ENCODE measurements around the gene PFKM.

PFKM gene

DNA sequence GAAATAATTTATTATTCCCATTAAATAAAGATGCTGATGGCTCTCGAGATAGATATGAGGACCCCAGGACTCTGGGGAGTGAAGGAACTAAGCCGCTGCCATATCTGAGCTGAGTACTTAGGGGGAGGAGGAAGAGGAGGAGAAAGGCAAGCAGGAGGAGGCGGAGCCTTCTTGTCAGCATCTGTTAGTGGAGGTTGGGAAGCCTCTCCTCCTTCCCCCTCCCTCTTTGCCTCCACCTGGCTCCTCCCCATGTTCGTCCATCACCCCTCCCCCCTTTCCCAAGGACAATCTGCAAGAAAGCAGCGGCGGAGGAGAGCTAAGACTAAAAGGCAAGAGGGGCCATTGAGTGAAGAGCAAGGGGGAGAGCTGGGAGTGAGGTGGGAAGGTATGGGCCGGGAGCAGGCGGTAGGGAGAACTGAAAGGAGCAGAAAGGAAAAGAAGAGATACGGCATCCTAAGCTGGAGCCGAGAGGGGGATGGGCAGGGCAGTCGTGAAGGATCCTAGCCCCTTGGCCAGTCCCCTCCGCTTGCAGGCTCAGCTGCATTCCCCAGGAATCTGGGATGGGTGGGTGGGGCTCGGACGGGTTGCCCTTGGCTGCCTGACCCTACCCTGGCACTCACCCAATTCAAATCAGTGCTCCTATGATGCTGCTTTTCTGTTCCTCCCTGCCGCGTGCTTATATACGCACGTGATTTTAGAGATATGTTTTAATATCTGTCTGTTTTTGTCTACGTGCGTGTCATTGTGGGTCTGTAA is at the start of gene PFKM:
Gene PFKM (plus strand): TSS at position 287 of the 756 bp plus-strand sequence. CDS start 3,411 bp downstream, outside the sequence.
- peak; percentile 89 for DNase-seq (ENCODE audit: low spot score)

DNA sequence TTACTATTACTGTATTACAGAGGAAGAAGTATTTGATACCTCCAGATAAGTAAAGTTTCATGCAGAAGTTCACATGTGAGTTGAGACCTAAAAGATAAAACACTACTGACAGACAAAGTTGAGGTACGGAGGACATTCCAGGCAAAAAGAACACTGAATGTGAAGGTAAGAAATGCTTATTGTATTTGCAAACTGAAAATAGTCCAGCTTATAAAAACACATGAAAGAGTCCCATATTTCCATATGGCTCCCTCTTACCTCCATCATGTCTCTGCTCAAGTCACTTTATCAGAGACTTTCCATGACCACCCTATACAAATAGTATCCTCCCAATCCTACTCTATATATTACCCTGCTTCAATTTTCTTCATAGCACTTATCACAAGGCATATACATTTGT is 49.1 kb upstream of the PFKM start:
- no peak for DNase-seq (ENCODE audit: low spot score)

DNA sequence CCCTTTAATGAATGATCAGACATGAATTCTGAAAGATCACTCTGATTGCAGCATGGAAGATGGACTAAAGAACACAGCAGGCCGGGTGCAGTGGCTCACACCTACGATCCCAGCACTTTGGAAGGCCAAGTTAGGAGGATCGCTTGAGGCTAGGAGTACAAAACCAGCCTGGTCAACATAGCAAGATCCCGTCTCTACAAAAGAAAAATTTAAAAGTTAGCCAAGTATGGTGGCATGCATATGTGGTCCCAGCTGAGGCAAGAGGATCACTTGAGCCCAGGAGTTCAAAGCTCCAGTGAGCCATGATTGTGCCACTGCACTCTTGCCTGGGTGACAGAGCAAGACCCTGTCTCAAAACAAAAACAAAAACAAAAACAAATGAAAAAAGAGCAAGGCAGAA is 48.4 kb upstream of the PFKM start:
- no peak for DNase-seq (ENCODE audit: low spot score)

DNA sequence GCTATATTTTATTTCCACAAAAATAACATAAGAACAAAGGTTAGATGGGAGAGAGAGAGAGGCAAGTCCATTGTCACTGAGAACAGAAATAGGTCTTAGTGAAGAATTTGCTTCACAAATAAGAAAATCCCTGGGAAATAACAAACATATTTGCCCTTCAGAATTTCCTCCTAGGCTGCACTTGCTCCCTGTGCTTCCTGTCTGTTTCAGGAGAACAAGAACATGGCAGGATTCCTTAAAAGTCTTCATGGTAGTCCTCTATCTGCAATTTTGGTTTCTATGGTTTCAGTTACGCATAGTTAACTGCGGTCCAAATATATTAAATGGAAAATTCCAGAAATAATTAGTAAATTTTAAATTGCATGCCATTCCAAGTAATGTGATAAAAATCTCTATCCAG is 47.4 kb upstream of the PFKM start:
- no peak for DNase-seq (ENCODE audit: low spot score)

DNA sequence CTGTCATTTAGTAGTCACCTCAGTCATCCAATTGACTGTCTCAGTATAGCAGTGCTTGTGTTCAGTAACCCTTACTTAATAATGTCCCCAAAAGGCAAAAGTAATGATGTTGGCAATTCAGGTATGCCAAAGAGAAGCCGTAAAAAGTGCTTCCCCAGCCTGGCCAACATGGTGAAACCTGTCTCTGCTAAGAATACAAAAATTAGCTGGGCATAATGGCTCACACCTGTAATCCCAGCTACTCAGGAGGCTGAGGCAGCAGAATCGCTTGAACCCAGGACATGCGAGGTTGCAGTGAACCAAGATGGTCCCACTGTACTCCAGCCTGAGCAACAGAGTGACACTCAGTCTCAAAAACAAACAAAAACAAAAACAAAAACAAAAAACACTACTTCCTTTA is 46.9 kb upstream of the PFKM start:
- no peak for DNase-seq (ENCODE audit: low spot score)

DNA sequence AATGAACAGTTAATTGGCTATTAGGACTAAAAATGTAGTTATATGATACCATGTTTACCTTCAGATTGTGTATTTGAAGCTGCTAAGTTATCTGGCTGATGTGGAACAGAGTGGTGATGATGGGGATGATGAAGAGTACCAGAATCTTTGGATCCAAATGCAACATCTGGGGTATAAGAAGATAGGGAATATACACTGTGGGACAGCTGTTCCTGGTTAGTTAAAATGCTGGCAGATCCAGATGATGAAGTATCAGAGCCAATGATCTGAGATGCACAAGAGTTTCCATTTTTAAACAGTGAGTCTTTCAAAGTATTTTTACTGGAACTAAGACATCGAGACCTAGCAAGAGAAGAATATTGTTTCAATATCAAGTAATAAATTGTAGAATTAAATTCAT is 44.9 kb upstream of the PFKM start:
- DNase-seq (ENCODE audit: low spot score), result no peak

DNA sequence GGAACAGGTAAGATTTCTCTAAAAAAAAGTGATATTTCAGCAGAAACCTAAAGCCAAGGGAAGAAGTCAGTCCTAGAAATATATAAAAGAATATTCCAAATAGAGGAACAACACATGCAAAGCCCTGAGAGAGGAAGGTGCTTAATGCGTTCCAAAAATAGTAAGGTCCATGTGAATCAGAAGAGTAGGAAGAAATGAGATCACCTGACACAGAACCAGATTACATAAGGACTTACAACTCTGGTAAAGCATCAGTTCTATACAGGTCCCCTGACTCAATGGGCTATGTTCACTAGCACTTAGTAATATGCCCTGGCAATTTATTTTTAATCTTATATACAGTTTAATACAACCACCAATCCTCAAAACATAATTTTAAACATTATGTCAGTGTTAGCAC is 43.3 kb upstream of the PFKM start:
- no peak for DNase-seq (ENCODE audit: low spot score)

DNA sequence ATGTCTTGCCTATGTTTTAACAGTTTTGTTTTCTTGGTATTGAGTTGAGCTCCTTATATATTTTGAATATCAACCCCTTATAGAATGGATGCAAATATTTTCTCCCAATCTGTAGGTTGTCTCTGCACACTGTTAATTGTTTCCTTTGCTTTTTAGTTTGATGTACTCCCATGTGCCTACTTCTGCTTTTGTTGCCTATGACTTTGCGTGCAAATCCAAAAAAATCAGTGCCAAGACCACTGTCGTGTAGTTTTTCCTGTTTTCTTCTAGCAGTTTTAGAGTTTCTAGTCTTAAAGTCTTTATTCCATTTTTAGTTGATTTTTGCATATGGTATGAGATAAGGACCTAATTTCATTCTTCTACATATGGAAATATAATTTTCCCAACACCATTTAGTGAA is 42.1 kb upstream of the PFKM start:
- no peak for DNase-seq (ENCODE audit: low spot score)

DNA sequence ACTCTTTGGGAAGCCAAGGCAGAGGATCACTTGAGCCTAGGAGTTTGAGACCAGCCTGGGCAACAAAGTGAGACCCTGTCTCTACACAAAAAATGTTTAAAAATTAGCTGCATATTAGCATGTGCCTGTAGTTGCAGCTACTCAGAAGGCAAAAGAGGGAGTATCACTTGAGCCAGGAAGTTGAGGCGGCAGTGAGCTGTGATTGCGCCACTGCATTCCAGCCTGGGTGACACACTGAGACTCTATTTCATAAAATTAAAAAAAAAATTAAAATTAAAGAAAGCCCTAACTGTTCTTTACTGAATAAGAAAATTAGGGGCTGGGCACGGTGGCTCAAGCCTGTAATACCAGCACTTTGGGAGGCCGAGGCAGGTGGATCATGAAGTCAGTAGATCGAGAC is 40.3 kb upstream of the PFKM start:
- DNase-seq (ENCODE audit: low spot score), result no peak

DNA sequence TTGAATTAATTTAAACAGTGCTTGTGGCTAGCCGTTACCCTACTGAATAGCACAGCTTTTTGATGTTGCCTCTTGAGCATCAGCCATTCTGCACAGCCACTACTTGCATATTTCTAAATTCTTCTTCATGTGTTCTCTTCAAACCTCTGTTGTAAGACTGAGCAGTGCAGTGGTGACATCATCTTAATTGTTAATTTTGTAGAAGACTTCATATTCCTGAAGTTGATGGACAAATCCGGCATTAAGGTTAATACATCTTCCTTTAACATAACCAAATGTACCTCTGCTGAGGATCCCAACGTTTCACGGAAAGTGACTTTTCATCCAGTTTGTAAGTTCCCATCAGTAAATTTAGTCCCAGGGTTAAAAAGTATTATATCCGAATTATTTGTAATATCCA is 38.9 kb upstream of the PFKM start:
- DNase-seq (ENCODE audit: low spot score), result no peak

DNA sequence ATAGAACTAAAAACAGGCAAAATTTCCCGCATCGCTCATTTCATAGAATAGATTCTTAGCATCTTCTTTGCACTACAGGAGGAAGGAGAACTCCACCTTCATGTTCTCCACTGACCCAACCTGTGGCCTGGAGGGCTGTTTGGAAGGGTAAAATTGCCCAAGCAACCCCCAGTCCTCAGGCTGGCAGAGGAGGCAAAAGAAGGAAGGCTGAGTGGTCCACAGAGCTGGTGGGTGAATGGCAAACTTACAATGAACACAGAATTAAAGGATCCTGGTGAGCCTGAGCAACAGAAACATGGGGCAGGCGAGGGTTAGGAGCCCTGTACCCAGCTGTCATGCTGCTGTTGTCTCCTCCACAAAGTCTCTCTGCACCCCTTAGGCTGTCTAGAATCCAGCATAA is 38.3 kb upstream of the PFKM start:
- DNase-seq (ENCODE audit: low spot score), result no peak

DNA sequence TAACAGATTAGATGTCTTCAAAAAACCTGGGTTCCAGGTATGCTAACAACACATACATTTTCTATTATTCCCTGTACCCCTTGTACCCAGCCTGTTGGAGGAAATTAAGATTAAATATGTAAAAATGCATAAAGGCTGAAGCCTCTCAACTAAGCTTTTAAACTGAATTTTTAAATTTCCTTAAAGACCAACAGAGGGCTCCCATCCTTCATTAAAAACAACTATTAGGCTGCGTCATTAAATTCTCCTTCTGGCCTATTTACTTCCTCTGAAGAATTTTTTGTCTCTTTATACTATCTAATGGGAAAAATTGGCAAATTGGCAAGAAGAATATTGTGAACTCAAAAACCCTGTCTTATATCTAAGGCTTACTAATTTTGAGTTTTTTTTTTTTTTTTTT is 35.1 kb upstream of the PFKM start:
- no peak for DNase-seq (ENCODE audit: low spot score)

DNA sequence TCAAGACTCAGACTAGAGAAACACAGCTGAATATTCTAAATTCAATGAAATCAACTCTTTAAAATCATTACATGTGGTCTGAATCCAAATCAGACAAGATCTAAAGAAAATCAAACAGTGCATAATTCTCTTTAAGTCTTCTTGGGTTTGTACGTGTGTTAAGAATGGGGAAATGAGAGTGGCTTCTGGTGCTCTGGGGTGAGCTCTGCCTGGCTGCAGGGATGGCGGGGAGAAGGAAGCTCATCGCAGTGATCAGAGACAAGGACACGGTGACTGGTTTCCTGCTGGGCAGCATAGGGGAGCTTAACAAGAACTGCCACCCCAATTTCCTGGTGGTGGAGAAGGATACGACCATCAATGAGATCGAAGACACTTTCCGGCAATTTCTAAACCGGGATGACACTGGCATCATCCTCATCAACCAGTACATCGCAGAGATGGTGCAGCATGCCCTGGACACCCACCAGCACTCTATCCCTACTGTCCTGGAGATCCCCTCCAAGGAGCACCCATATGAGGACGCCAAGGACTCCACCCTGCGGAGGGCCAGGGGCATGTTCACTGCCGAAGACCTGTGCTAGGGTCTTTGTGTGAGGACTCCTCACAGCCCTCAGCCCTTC is 34.2 kb upstream of the PFKM start:
- peak; percentile 68 for DNase-seq (ENCODE audit: low spot score)

DNA sequence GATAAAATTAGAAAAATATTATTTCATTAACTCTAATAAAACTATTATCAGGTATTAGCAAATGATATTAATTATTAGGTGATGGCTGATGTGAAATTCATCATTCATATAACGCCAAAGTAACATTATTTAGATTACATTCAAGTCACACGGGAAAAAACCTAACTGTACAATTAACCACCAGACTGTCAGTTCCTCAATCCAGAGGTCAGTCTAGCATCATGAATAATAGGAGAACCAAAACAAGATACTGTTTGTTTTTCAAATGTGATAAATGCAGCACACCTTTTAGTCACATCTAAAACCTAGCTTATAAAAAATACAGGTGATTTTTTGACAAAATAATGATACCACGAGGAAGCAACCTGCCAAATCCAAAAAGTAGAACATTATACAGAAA is 32.8 kb upstream of the PFKM start:
- no peak for DNase-seq (ENCODE audit: low spot score)

DNA sequence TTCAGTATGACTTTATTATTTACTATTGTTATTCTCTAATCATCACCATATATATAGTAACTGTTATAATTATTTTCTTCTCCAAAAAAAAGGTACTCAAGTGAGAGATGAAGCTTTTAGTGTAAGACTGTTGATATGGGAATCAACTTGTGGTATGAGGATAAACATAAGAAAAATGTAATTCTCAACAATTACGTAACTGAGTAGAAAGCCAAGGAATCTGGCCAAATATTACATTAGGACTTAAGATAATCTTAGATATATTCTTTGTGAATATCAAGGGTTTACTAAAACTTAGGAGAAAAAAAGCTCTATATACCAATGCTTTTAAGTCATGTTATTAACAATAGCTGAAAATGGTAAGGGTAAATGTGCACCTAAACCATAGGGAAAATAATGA is 26.6 kb upstream of the PFKM start:
- DNase-seq (ENCODE audit: low spot score), result no peak

DNA sequence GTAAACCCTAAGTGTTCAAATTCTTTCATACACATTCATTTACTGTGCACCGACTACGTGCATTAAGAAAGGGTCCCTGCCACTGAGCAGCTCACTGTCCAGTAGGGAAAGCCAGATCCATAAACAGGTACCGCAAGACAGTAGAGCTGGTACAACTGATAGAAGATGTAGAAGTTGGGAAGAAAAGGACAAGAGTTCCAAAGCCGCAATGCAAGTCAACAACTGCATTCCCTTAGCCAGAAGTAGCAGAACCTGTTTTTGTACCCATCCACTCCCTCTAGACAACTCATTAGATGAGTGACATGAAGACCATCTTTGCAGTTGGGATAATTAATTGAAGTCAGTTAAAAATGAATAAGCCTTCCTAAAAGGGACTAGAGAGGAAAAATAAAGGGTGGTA is 14.6 kb upstream of the PFKM start:
- no peak for DNase-seq (ENCODE audit: low spot score)

DNA sequence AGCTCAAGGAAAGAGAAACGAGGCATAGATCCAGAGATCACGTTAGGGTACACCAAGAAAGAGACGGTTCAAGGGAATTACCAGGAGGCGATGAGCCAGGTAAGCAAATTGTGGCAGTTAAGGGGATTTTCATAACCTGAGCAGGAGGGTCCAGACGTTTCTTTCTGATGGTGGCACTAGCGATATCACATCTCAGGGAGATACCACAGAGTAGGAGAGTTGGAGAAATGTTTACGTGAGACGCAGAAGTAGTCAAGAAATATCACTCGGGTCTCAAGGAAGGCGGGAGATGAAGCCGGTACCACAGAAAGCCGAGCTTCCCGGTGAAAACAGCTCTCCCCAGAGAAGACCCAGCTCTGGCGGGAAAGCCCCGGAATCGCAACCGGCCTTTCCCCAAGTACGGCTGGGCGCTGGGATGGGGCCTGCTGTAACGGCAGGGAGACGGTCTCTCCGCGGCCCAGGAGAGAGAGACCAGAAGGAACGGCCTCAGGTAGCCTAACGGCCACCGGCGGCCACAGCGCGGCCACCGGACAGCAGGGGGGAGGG is 13.8 kb upstream of the PFKM start:
- peak; percentile 56 for DNase-seq (ENCODE audit: low spot score)

DNA sequence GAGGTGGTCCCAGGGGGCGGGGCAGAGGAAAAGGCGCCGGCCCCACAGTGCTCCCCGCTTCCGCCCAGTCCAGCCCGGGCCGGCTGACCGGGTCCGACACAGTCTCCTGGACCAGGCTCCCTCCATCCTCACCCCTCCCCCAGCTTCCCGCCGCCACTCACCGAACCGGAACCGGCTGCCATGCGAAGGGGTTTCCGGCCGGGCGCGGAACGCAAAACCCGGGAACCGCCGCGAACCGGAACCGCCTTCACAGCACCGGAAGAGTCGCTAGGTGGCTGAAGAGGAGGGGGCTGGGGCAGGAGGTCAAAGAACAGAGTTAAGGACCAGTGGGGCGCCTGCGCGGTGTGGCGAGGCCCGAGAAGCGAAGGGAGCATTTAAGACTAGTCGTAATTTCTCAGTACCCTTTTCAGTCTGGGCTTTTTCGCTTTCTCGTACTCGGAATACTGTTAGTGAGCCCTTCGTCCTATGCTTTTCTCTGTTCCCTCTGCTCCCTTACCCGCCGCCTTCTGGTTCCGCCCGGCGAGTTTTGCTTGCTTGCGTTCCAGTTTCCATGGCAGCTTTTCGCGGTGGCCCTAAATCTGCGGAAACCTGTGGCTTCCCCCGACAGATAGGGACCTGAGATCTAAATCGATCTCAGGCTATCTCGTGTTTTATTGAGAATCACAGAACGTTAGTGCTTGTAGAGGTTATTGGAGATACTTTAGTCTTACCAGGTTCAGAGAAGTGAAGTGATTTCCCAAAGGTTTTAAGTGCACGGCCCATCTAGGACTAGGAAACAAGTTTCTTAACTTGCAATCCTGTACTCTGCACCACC is 13.1 kb upstream of the PFKM start, which contains the start of gene SENP1:
Gene SENP1 (minus strand): TSS at position 213 of the 814 bp plus-strand sequence. CDS start 4,607 bp downstream, outside the sequence.
- peak; percentile 83 for DNase-seq (ENCODE audit: low spot score)

DNA sequence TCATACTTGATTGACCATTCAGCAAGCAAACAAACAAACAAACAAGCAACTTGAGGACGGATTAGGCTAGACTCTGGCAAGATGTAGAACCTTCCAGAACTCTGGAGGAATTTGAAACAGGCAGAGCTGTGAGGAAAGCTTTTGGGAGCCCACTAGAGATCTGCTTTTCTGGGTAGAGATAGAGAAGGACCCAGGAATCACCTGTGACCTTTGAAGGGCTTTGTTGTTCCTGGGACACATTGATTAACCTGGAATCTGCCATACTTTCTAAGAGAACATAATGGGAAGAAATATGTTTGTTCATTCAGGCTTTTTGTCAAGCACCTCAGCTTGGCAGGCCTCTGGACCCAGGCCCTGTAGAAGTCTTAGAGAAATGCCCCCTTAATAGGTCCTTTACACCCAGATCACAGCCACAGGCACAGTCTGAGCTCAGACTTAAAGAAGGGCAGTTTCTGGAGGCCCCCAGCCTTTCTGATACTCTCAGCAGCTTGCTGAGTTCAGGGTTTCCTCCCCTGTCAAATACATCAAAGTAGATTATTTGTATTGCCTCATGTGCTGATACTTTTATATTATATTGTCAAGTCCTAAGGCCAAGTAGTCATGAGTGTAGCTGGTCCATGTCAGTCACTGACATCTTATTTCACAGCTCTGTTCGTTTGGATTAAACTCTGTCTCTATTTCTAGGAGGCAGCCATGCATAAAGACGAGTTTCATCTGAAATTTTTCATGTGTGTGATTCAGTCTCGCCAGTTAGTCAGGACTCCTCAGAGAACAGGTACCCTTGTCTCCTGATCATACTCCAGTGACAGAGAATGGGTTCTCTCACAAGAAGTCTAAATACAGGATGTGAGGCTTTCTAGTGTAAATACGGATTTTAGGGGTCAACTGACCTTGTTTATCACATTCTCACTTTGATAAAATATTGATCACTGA is 12.2 kb upstream of the PFKM start:
- no peak for DNase-seq (ENCODE audit: low spot score)

DNA sequence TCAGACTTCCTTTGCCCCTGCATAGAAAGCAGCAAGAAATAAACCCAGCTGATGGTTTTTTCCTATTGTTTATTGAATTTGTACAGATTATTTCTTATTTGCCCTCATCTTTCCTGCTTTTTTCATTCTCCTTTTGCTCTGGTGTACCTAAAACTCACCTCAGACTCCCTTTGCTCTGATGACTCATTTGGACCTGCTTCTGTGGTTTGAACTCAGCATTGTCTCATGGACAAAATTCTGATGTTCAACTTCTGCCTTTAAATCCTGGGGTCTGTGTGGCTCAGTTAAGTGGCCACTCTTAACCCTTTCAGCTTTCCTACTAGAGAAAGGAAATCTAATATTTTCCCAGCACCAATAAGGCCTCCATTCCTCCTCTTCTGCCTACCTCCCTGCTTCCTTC is 9.7 kb upstream of the PFKM start:
- DNase-seq (ENCODE audit: low spot score), result no peak

DNA sequence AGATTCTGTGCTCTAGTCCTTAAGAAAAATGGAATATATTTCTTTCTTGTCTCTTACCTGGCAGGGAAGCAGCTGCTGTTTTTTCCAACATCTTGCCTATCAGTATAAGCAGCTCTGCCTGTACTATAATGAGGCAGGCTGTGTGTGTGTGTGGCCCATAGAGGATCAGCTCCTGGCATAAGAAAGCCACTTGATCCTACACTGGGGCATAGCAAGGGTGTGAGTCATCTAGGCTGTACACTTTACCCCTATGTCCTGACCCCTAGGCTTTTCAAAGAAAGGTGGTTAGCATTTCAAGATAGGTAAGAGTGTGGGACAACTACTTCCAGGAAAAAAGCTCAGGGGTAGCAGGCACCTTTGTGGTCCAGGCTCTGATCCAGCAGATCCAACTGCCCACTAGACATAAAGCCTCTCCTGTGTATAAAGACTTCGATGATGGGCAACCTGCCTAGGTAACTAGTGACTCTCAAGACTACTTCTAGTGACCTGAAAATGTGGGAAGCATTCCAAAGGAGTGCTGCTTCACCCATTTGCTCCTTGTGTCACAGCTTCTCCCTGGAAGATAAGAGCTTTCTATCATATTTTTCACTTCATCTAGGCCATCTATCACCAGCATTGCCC is 8.4 kb upstream of the PFKM start:
- no peak for DNase-seq (ENCODE audit: low spot score)
